EH (cell line): ENCODE data around the gene SORCS2.
"Not testable (repeated sequence)": the region's sequence is repeated elsewhere in the genome, so short reads cannot be mapped to it uniquely, and the experiment has no call there.

Experiments
- DNase-seq: peaks from one replicate; pipeline ENCODE4 v3.0.0-alpha.2; 2015; ENCODE audit warnings: low read depth

Gene SORCS2

DNA sequence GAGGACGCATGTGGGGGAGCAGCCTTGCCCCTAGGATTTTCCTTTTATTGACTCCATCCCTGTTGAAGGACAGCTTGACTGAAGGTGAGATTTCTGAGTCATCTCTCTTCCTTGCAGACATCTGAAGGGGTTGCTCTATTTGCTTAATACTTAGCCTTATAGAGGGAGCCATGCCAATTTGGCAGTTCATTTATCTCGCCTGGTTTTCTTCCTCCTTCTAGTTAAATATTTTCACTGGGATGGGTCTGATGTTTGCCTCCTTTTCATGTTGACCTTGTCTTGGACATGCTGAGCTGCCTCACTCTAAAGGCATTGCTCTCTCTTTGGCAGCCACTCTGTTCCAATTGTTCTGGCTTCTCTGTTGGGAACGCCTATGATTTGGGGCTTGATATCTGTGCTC, 393.4 kb downstream of the SORCS2 start:
- no peak for DNase-seq

DNA sequence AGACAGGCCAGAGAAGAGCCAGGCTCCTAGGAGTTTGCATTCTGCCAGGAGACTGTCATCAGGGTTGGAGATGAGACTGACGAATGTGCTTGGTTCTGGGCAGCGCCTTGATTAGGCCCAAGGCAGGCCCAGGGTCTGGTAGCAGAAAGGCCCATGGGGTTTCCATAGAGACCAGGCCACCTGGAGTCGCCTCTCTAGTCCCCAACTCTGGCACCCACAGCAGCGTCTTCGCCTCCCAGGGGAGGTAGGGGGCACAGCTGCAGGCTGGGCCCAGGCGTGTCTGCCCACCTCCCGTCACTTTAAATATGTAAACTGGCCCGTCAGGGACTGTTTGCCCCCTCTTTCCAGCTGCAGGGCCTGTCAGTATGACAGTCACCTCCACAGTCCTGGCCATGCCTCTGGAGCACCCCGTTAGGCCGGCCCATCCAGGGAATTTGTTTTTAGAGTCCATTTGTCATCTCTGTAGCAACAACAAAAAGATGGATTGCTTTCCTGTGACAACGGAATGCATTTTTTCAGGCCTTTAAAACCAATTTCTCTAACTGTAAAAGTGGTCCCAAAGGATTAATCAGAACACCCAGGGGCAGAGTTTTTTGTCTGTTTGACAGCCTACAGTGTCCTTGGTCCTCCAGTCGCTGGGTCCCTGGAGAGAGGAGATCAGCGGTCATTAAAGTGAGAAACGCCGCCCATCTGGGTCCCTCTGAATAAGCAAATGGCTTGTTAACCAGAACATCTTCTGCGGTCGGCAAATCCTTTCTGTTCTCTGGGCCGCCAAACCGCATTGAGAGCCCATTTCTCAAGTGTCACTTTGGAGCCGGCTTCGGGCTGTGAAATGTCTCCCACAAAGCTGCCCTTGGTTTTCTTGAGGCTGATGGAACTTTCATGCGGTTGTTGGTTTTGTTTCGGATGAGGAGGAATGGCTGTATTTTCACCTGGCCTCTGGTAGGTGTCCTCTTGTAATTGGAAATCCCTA, 395.4 kb downstream of the SORCS2 start:
- DNase-seq, result no peak

DNA sequence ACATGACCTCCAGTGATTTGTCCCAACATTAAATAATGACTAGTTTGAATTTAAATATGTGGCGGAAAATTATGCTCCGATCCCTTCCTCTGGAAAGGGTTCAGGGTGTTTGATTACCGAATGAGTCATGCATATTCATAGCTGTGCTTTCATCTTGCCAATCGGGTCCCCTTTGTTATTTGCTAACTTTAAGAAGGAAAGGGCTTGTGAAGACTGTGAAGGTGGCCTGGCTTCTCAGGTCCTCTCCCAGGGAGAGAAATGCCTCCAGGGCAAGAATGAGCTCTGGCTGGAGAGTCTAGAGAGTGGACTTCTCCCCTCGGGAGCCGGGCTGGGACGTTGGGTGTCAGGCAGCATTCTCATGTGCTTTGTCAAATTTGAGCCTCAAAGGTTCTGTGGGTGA, 397.9 kb downstream of the SORCS2 start:
- no peak for DNase-seq

DNA sequence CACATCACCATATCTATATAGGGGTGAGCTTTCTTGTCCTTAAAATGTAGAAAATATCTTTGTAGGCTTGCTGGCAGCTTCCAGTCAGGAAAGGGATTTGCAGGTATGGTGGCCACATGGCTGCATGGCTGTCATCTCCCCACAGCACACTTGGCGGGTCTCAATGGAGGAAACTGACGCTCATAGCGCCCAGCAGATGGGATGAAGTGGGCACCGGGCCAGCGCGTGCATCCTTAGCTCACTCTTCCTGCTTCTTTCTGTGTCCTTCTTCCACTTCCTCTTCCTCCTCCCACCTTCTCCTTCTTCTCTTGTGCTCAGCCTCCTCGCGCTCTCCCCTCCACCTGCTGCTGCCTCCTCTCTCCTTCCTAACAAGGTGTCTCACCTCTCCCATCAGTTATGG, 398.6 kb downstream of the SORCS2 start:
- DNase-seq, result no peak

DNA sequence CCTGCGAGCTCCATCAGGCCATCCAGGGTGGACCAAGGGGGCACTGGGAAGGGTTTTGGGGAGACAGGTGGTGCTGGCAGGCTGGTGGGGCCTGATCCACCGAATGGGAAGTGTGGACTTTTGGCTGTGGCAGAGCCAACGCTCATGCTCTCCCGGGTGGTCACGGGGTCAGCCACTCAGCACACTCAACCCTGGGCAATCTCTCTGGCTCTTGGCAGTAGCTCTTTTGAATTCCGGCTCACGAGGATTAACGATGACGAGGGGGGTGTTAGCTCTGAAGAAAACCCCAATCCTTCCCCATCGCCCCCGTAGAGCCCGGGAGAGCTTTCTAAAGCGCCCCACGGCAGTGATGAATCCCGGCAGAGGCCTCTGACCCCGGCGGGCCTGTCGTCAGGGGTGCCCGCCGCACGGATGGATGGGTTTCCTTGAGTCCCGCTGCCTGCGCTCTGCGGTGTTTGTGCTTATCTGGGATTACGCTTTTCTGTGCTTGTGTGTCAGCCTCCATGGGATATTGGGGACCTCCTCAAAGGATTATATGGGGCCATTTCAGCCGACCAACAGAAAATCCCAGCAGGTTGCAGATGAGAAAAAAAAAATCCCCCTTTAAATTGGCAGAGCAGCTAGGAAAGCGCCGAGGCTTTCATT, 399.2 kb downstream of the SORCS2 start:
- no peak for DNase-seq

DNA sequence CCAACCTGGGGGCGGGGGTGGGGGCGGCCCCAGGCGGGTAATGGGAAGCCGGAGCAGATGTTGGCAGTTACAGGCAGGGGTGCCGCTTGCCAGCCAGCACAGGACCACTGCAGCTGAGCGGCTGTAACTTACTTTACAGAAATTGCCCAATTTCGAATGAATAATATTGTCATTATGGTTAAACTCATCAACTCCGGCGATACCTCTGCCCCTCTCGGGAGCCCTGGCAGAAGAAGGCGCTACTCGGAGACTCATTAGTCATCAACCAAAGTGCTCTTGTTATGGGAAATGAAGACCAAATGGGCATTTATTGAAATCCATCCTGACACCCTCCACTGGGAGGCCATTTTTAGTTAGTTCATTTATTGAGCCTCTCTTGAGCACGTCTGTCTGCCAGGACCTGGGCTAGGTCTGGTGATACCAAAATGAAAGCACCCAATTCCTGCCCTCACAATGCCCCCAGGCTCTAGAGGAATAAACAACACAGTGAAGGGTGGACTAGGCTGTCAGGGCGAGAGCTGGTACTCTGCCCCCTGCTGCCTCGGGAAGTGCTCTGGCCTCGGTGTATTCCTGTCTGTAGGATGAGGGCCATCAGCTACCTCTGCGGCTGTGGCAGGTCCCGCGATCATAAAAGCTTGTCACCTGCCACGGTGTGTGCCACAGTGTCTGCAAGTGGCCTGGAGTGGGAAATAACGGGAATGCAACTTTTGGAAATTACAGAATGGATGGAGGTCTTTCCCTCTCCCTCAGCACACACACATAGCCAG, 401.5 kb downstream of the SORCS2 start:
- DNase-seq, result no peak

DNA sequence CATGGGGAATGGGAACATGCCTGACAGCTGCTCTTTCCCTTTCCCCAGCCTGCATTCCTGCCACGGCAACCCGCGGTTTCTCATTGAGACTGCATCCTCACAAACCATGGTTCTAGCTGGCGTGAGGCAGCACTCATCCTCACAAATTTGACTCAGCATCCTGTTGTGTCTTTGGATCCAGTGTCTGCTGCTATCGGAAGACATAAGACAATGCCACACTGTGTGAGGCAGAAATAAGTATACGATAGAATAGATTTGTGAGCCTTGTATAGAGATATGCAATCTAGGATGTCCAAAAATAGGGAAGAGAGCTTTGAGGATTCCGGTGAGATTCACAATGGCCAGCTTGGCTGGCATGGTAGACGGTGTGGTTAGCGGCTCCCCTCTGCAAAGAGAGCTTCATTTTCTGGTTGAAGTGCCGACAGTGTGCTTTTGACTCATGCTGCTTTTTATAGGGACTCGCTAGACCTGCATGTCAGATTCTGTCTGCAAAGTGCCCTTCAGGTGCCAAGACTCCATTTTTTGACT, 403.7 kb downstream of the SORCS2 start:
- no peak for DNase-seq

DNA sequence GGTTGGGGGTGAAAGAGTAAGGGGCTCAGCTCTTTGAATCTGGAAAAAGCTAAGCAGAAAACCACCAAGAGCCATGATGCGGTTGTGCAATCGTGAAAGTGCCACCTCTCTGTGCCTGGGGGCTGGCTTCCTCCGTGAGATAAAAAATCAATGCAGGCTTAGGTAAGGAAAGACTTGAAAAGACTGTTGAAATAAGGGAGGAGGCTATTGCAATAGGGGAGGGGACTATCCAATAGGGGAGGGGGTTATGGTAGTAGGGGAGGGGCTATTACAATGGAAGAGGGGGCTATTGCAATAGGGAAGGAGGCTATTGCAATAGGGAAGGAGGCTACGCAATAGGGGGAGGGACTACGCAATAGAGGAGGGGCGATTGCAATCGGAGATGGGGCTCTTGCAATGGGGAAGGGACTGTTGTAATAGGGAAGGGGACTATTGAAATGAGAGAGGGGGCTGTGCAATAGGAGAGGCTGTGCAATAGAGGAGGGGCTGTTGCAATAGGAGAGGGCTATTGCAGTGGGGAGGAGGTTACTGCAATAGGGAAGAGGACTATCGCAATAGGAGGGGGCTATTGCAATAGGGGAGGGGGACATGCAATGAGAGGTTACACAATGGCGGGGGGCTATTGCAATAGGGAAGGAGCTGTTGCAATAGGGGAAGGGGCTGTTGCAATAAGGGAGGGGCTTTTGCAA, 404.7 kb downstream of the SORCS2 start:
- no peak for DNase-seq

DNA sequence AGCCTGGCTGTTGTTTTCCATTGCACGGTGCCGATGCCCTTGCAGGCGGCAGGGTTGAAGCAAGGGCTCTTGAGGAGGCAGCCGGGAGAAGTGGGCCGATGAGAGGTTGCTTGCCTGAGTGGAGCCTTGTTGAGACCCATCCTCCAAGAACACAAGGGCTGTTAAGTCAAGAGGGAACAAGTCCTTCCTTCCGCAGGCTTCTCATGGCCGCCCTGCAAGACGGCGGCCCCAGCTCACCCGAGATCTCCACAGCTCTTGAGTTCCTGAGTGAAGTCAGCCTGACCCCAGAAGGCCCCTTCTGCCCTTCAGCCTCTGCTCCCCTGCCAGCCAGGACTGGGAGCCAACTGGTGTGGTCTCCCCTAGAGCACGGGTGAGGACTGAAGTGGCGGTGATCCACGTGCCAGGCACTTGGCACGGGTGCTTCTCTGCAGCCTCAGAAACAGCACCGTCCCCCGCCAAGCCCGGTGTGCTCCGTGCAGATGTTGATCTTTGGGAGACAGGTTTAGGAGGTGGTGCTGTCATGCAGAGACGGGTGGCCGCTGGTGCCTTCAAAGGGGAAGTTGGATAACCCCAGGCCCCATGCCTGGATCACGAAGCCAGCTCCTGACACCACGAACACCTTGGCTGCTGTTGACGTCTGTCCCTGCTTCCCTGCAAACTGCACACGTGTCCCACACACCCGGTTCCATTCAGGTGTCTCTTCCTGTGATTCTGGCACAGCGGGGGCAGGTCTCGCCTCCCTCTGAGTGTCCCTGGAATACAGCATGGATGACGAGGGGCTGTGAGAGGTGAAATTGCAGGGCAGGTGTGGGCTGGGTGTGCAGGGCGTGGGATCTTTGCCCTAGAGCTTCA, 406.8 kb downstream of the SORCS2 start:
- DNase-seq, result no peak

DNA sequence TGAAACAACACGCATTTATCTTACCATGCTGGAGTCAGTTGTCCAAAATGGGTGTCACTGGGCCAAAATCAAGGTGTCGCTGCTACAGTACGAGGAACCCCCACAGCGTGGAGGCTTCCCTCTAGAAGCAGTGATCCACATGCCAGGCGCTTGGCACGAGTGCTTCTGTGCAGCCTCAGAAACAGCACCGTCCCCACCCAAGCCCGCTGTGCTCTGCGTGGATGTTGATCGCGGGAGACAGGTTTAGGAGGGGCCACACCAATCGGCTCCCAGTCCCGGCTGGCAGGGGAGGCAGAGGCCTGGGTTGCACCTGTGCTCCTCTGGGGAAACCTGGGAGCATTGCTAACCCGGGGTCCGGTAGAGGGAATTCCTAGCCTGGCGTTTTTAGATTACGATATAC, 407.9 kb downstream of the SORCS2 start:
- no peak for DNase-seq

DNA sequence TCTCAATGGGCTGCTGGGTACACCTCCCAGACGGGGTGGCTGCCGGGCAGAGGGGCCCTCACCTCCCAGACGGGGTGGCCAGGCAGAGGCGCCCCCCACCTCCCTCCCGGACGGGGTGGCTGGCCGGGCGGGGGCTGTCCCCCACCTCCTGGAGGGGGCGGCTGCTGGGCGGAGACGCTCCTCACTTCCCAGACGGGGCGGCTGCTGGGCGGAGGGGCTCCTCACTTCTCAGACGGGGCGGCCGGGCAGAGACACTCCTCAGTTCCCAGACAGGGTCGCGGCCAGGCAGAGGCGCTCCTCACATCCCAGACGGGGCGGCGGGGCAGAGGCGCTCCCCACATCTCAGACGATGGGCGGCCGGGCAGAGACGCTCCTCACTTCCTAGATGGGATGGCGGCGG, 409.8 kb downstream of the SORCS2 start:
- DNase-seq, result not testable (repeated sequence)

DNA sequence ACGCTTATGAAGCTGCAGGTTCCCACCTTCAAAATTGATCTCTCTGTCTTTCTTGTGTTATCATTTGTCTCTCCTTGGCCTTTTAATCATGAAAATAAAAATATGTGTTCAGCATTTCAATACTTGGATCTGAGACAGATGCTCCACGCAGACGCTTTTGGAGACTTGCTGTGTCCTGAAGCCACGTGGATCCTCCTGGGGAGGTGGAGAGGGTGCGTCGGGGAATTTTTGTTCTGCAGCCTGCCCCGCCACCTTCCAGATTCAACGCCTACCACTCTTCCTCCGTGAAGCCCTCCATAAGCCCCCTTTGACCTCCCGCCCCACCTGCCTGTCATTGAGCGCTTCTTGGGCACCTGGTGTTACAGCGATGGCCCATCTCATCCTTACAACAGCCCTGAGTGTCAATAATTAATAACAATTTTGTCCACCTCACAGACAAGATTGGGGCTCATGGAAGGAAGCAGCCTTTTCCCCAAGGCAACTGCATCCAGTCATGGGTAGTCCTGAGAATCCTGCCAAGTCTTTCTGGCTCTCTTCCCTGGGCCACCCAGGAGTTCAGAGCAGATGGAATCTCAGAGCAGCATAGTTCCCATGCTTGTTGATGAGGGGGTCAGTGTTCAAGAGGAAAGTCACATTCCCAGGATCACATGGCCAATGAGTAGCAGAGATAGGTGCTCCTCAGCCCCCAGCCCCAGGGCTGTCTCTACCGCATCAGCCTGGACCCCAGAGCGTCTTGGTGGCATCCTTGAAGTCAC, 415.0 kb downstream of the SORCS2 start:
- DNase-seq, result peak; percentile 65

DNA sequence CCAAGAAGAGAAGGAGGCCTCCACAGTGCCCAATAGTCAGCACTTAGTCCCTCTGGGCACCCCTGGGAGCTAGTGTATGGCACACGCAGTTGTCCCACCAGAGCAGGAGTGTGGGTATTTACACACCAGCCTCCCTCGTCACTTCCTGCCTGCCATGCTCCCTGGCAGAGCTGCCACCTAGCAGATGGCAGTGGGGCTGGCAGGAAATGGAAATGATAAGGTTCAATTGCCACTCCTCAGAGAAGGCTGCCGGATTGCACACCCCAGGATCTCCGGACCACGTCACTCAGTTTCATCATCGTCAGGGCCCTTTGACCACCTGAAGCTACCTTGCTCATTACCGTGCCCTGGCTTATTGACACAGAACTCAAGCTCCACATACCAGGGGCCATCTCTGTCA, 415.7 kb downstream of the SORCS2 start:
- DNase-seq, result no peak

DNA sequence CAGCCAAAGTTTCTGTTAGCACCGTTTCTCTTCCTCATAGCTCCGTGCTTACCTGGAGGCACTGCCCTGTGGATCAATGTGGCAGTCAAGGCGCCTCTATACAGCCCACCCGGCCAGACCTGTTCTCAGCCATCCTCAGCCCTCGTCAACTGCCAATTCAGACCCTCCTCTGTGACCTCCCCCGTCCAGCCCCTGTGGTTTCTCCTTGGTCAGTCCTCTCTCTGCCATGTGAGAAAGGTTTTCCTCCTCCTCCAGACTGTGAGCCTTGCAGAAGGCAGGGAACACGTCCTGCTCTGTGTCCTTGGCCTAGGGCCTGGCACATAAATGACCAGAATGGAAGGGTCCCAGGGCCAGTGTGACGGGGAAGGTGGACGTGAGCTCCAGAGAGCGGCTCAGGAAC, 417.0 kb downstream of the SORCS2 start:
- DNase-seq, result no peak

DNA sequence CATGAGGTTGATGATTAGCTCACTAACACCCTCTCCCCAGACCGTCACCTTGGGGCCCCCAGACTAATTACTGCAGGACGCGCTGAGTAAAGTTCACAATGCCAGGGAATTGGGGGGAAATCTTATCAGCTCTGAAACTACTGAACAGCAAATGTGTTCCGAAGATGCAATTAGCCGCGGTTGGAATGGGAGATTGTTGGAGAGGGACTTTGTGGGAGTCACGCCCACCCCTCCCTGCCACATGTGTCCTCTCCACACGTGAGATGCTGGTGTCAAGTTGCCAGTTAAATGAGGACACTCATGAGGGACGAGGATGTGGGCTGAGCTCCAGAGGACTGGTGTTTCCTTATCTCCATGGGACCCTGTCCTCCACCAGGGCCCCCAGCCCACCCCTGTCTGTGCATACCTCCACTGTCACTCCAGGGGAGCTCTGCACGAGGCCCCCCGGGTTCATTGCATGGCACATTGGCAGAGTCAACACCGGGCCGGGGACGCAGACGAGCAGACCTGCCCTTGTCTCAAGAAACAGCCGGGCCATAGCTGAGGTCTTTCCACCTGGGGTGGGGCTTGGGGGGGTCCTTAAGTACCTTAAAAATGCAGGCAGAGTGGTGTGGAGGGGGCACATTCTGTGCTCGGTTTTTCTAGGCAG, 417.8 kb downstream of the SORCS2 start:
- no peak for DNase-seq

DNA sequence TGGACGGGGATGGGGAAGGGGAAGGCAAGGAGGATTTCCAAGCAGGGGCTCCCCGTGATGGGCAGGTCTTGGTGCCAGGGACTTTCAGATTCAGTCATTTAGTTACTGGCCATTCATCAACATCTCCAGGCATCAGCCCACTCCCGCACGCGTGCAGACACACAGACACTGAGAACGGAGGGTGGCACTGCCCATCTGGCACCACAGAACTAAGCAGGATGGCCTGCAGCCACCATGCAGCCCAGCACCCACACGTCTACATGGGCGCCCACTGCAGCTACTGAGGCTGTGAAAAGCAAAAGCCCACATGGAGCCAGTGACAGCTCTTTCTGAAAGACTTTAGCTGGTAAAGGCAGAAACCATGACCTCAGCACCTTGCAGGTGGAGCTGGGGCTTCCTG, 418.5 kb downstream of the SORCS2 start:
- DNase-seq, result no peak

DNA sequence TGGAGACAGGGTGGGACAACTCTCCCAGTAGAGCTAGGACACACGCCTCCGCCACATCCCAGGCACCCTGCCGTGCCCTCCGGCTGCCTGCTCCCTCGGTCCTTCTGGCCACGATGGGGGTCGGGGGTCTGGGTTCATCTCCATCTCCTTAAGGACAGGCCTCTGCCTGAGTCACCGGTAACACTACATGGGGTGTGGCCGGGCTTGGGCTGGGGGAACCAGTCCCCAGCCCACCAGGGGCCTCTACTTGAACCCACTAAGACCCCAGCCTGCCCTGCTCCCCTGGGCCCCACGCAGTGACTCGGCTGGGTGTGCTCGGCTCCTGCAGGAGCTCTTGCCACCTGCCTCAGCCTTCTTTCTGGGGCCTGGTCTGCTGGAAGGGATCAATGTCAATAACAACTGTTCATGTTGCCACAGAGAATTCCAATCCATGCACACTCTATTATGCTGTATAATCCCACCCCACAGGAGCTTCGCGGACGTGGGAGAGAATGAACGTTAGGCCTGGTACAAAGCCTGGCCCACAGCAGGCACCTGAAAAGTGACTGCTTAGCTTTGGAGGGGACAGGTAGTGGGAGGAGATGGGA, 420.1 kb downstream of the SORCS2 start:
- no peak for DNase-seq

DNA sequence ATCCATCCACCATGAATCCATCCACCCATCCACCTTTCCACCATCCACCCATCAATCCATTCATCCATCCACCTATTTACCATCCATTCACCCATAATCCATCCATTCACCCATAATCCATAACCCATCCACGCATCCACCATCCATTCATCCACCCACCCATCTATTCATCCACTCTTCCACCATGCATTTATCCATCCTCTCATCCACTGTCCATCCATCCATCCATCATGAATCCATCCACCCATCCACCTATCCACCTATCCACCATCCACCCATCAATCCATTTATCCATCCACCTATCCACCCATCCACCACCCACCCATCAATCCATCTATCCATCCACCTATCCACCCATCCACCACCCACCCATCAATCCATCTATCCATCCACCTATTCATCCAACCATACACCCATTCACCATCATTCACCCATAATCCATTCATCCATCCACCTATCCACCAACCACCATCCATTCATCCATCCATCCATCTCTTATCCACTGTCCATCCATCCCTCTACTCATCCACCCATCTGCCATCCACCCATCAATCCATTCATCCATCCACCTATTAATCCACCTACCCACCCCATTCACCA, 422.1 kb downstream of the SORCS2 start:
- no peak for DNase-seq

DNA sequence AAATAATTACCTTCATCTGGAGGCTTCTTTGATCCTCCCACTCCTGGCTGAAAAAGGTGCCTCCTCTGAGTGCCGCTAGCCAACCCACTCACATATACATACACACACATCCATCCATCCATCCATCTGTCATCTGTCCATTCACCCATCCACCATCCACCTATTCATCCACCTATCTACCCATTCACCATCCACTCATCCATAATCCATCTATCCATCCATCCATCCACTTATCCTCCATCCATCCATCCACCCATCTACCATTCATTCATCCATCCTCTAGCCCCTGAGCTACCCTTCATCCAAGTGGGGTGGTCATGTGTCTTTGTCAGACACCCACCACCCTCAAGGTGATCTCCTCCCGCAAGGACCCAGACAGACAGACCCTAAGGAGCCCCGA, 423.9 kb downstream of the SORCS2 start:
- no peak for DNase-seq
